GM12874 (cell line): ENCODE data around the gene TMEM74B.

Experiments
- CTCF ChIP-seq: IDR thresholded peaks from 2 replicates; pipeline ENCODE4 v1.5.1; 2011; ENCODE audit warnings: low read depth, mild to moderate bottlenecking, control low read depth, low read length, moderate library complexity; ENCODE audit not compliant: insufficient read depth

Gene TMEM74B

GRCh38 chr20:1171461-1172093 lies 13.2 kb downstream of the TMEM74B start:
- TF ChIP-seq CTCF: no peak

GRCh38 chr20:1169224-1169623 lies 15.6 kb downstream of the TMEM74B start:
- TF ChIP-seq CTCF: no peak

GRCh38 chr20:1166948-1167720 lies 17.6 kb downstream of the TMEM74B start:
- TF ChIP-seq CTCF: no peak

- no peak for TF ChIP-seq CTCF
These were observed 18.8 kb downstream of the TMEM74B start for GRCh38 chr20:1165941-1166340.

GRCh38 chr20:1165521-1165920 lies 19.3 kb downstream of the TMEM74B start:
- no peak for TF ChIP-seq CTCF

- TF ChIP-seq CTCF: no peak
These were observed 19.9 kb downstream of the TMEM74B start for GRCh38 chr20:1164871-1165270.

GRCh38 chr20:1163653-1164052 lies 21.1 kb downstream of the TMEM74B start:
- no peak for TF ChIP-seq CTCF
